ENCODE measurements around the gene ZNF598.

Gene ZNF598

GRCh38 chr16:1998360-1998835 lies 11.2 kb downstream of the ZNF598 start:
- no peak for TF ChIP-seq CTCF (IDR thresholded peaks at IDR 0.05; ENCODE audit: control insufficient read depth, insufficient read depth, low read depth, low read length, missing control alignments)
- no peak overlapping the region for H3K4me3 ChIP-seq (ENCODE audit: control insufficient read depth, low read depth, low read length)
- no peak for DNase-seq (ENCODE audit: low read depth)

- no peak for TF ChIP-seq CTCF (IDR thresholded peaks at IDR 0.05; ENCODE audit: control insufficient read depth, insufficient read depth, low read depth, low read length, missing control alignments)
- H3K4me3 ChIP-seq (ENCODE audit: control insufficient read depth, low read depth, low read length), result no peak overlapping the region
- peak; percentile 59 for DNase-seq (ENCODE audit: low read depth)
Observed at GRCh38 chr16:1997494-1998359, 11.9 kb downstream of the ZNF598 start.

- no peak for TF ChIP-seq CTCF (IDR thresholded peaks at IDR 0.05; ENCODE audit: control insufficient read depth, insufficient read depth, low read depth, low read length, missing control alignments)
- DNase-seq (ENCODE audit: low read depth), result no peak
- H3K4me3 ChIP-seq (ENCODE audit: control insufficient read depth, low read depth, low read length), result no peak overlapping the region
Observed at GRCh38 chr16:1993731-1994131, 15.9 kb downstream of the ZNF598 start.

GRCh38 chr16:1992704-1993317 lies 16.8 kb downstream of the ZNF598 start:
- DNase-seq (ENCODE audit: low read depth), result no peak
- TF ChIP-seq CTCF (IDR thresholded peaks at IDR 0.05; ENCODE audit: control insufficient read depth, insufficient read depth, low read depth, low read length, missing control alignments), result no peak
- no peak overlapping the region for H3K4me3 ChIP-seq (ENCODE audit: control insufficient read depth, low read depth, low read length)

- DNase-seq (ENCODE audit: low read depth), result no peak
- TF ChIP-seq CTCF (IDR thresholded peaks at IDR 0.05; ENCODE audit: control insufficient read depth, insufficient read depth, low read depth, low read length, missing control alignments), result no peak
- no peak overlapping the region for H3K4me3 ChIP-seq (ENCODE audit: control insufficient read depth, low read depth, low read length)
Observed at GRCh38 chr16:1991948-1992703, 17.5 kb downstream of the ZNF598 start.

- no peak for TF ChIP-seq CTCF (IDR thresholded peaks at IDR 0.05; ENCODE audit: control insufficient read depth, insufficient read depth, low read depth, low read length, missing control alignments)
- no peak for DNase-seq (ENCODE audit: low read depth)
- H3K4me3 ChIP-seq (ENCODE audit: control insufficient read depth, low read depth, low read length), result no peak overlapping the region
Observed at GRCh38 chr16:1991588-1991947, 18.1 kb downstream of the ZNF598 start.
